Transverse colon (tissue), 4 donors: ENCODE measurements around the gene TRMT2A. TPM values are rescaled to one million over a fixed set of nuclear protein-coding genes. Genes with fewer than 3 reads are reported as not detected.

Experiments used
- DNase-seq: peaks from one replicate; pipeline ENCODE4 v3.0.0-alpha.2; 2019
- H3K27ac ChIP-seq, 4 donors: fragments of 200-600 bp; sonication (generic); 2 replicates each; pipeline ENCODE4 v1.5.1; 2016 to 2018; ENCODE audit warnings: inconsistent platforms in 4 of 4
- H3K27me3 ChIP-seq: fragments of 200-600 bp; sonication (generic); 2 replicates; pipeline ENCODE4 v1.5.1; 2017; ENCODE audit warnings: inconsistent platforms
- H3K36me3 ChIP-seq, 4 donors: fragments of 200-600 bp; sonication (generic); 2 replicates each; pipeline ENCODE4 v1.5.1; 2017 to 2019; ENCODE audit warnings: inconsistent platforms in 4 of 4
- H3K4me1 ChIP-seq, 4 donors: fragments of 200-600 bp; sonication (generic); 2 replicates each; pipeline ENCODE4 v1.5.1; 2017 to 2020; ENCODE audit warnings: inconsistent platforms in 4 of 4
- H3K4me3 ChIP-seq, 4 donors: fragments of 200-600 bp; sonication (generic); 1 replicate in 1 of 4; 2 replicates in 3 of 4; pipeline versions ENCODE4 v1.5.1 to v1.6.1; 2017 to 2019; ENCODE audit warnings: inconsistent platforms in 4 of 4
- H3K9me3 ChIP-seq, 2 donors: fragments of 200-600 bp; sonication (generic); 2 replicates each; pipeline ENCODE4 v1.5.1; 2017 to 2019; ENCODE audit warnings: inconsistent platforms in 2 of 2
- CTCF ChIP-seq, 5 experiments: fragments of 200-600 bp in 3 of 5; fragments of 450-650 bp in 2 of 5; sonication (generic) in 3 of 5; IDR thresholded peaks; 1 replicate in 2 of 5; 2 replicates in 3 of 5; pipeline ENCODE4 v1.5.1; 2016 to 2017; ENCODE audit warnings: antibody characterized with exemption in 5 of 5, inconsistent platforms in 3 of 5, mild to moderate bottlenecking in 2 of 5, moderate library complexity in 1 of 5
- EP300 ChIP-seq: sonication (generic); formaldehyde crosslinking; IDR thresholded peaks from one replicate; pipeline ENCODE4 v1.6.1; 2017; ENCODE audit warnings: antibody characterized with exemption, low read depth
- POLR2A ChIP-seq: fragments of 450-650 bp; IDR thresholded peaks from one replicate; pipeline ENCODE4 v1.6.1; 2016; ENCODE audit warnings: antibody characterized with exemption, mild to moderate bottlenecking, moderate library complexity
- POLR2AphosphoS5 ChIP-seq, 3 donors: sonication (generic); formaldehyde crosslinking; IDR thresholded peaks; one replicate each; pipeline ENCODE4 v1.6.1; 2016; ENCODE audit warnings: antibody characterized with exemption in 3 of 3
- WGBS, 2 donors: methylation state at CpG; one replicate each; pipeline ENCODE4 v1.1.5; 2018; ENCODE audit warnings: low coverage in 1 of 2; 5-methylcytosine and 5-hydroxymethylcytosine counted together
- in situ Hi-C, 4 donors: fragments of 200-750 bp; cut with MboI; loops; one replicate each; pipeline versions ENCODE4 v1.15.0 to v1.15.1; 2017; ENCODE audit warnings: low sequenced_read_pairs in 3 of 4, low pct_ligation_motif_present in 1 of 4, low pct_unique_long_range_greater_than_20kb in 1 of 4
- intact Hi-C: fragments of 100-400 bp; cut with DNase I; formaldehyde crosslinking; loops from one replicate; pipeline ENCODE4 v1.15.1; 2023; ENCODE audit warnings: low total_unique reads
- total RNA-seq, 4 donors: library from RNA; depleted of rRNA; stranded (reverse); fragments of >200 nt; gene quantifications; one replicate each; pipeline ENCODE4 v1.1.0, GENCODE V29; 2016

The TRMT2A gene
- total RNA-seq, 4 donors from 2014 or later = 38.6 to 77.4 (median 46.5) TPM

GRCh38 chr22:20080776-20081654 is 36.0 kb downstream of the TRMT2A start:
- 0 to 12% methylated on average over 5 to 27 of the region's 27 CpGs for WGBS, 2 donors
- Histone ChIP-seq H3K36me3 (peaks cover 0 to 5% (median 2%) of the 10 kb centered on the region in 4 donors), H3K27me3 (no peaks in the 10 kb centered on the region), H3K9me3 (no peaks in the 10 kb centered on the region), H3K27ac (peak overlapping the region; percentile 92 to 98 (median 94)), H3K4me1 (peaks cover 22 to 52% (median 30%) of the 10 kb centered on the region in 4 donors), H3K4me3 (peak overlapping the region; percentile 62 to 94 (median 80))
- peak; percentile 25 for DNase-seq
- TF ChIP-seq EP300 (no peak), CTCF (IDR thresholded peaks at IDR 0.05) (no peak), POLR2AphosphoS5 (IDR thresholded peaks at IDR 0.05) (no peak), POLR2A (no peak)
- intact Hi-C loops (no loop called here), in situ Hi-C loops (no loop called here)

- H3K9me3 ChIP-seq = no peaks in the 10 kb centered on the region
- intact Hi-C loops = no loop called here
- peak overlapping the region; percentile 62 to 94 (median 80) for H3K4me3 ChIP-seq
- no peaks in the 10 kb centered on the region for H3K27me3 ChIP-seq
- H3K36me3 ChIP-seq = no peaks in the 10 kb centered on the region
- DNase-seq = peak; percentile 71
- peak overlapping the region; percentile 92 to 98 (median 94) for H3K27ac ChIP-seq
- no peak for TF ChIP-seq POLR2A
- no peak for TF ChIP-seq POLR2AphosphoS5 (IDR thresholded peaks at IDR 0.05)
- 0 to 1% methylated on average over 1 to 9 of the region's 34 CpGs for WGBS, 2 donors
- H3K4me1 ChIP-seq = peaks cover 22 to 52% (median 30%) of the 10 kb centered on the region in 4 donors
- in situ Hi-C loops = no loop called here
These were observed 36.6 kb downstream of the TRMT2A start for GRCh38 chr22:20080445-20080775.

GRCh38 chr22:20079745-20080444 is 37.1 kb downstream of the TRMT2A start, which contains the start of gene DGCR8:
DGCR8 (plus strand) TSS chr22:20080241; CDS start chr22:20085964, 5,723 bp downstream.
- Histone ChIP-seq H3K27me3 (no peaks in the 10 kb centered on the region), H3K27ac (peak within 1 kb of the TSS; percentile 92 to 98 (median 94)), H3K4me3 (peak within 1 kb of the TSS; percentile 62 to 94 (median 80)), H3K9me3 (no peaks in the 10 kb centered on the region), H3K4me1 (peaks cover 22 to 49% (median 30%) of the 10 kb centered on the region in 4 donors), H3K36me3 (no peaks in the 10 kb centered on the region)
- TF ChIP-seq CTCF (IDR thresholded peaks at IDR 0.05) = no peak
- peak; percentile 66 for TF ChIP-seq EP300
- TF ChIP-seq POLR2AphosphoS5 (IDR thresholded peaks at IDR 0.05) = peak; percentile 73 to 89 (median 76)
- TF ChIP-seq POLR2A = peak; percentile 50
- peak; percentile 94 for DNase-seq
- in situ Hi-C loops = no loop called here
- intact Hi-C loops = no loop called here
- 0% methylated on average over 6 of the region's 100 CpGs; no CpG with 5 or more reads in 1 of the 2 donors for WGBS, 2 donors

GRCh38 chr22:20076627-20077172 is 40.3 kb downstream of the TRMT2A start:
- in situ Hi-C loops (no loop called here), intact Hi-C loops (no loop called here)
- DNase-seq = no peak
- WGBS, 2 donors = 65 to 75% methylated on average over 5 to 6 of the region's 6 CpGs
- Histone ChIP-seq H3K27me3 (no peaks in the 10 kb centered on the region), H3K36me3 (no peaks in the 10 kb centered on the region), H3K4me1 (peaks cover 6 to 17% (median 10%) of the 10 kb centered on the region in 4 donors), H3K9me3 (no peaks in the 10 kb centered on the region), H3K4me3 (no peak overlapping the region), H3K27ac (no peak overlapping the region)
- TF ChIP-seq POLR2AphosphoS5 (IDR thresholded peaks at IDR 0.05) = no peak
- no peak for TF ChIP-seq CTCF (IDR thresholded peaks at IDR 0.05)
- no peak for TF ChIP-seq POLR2A
- TF ChIP-seq EP300 = no peak
